BE2C (cell line): ENCODE measurements around the gene TRIM50.
"Not testable (repeated sequence)": the region's sequence is repeated elsewhere in the genome, so short reads cannot be mapped to it uniquely, and the experiment has no call there.

Experiments used
- DNase-seq: peaks from one replicate; pipeline ENCODE4 v3.0.0-alpha.2; 2020
- H3K27me3 ChIP-seq: fragments of 250-450 bp; sonication (Bioruptor Pico); 2 replicates; pipeline ENCODE4 v1.5.1; 2020; ENCODE audit warnings: mild to moderate bottlenecking
- H3K36me3 ChIP-seq: fragments of 250-450 bp; sonication (Bioruptor Pico); 2 replicates; pipeline ENCODE4 v1.5.1; 2020; ENCODE audit warnings: mild to moderate bottlenecking
- H3K4me1 ChIP-seq: fragments of 250-450 bp; sonication (Bioruptor Pico); 2 replicates; pipeline ENCODE4 v1.5.1; 2020
- H3K4me3 ChIP-seq: 2 replicates; pipeline ENCODE4 v1.5.1; 2011; ENCODE audit warnings: low read depth, low read length
- H3K9me3 ChIP-seq: fragments of 250-450 bp; sonication (Bioruptor Pico); 2 replicates; pipeline ENCODE4 v1.5.1; 2020
- CTCF ChIP-seq: IDR thresholded peaks from 2 replicates; pipeline ENCODE4 v1.5.1; 2012; ENCODE audit warnings: mild to moderate bottlenecking, low read depth, low read length

TRIM50 gene

GRCh38 chr7:73316521-73316920 lies 11.4 kb downstream of the TRIM50 start:
- H3K27me3 ChIP-seq = no peaks in the 10 kb centered on the region
- H3K36me3 ChIP-seq = no peaks in the 10 kb centered on the region
- H3K4me1 ChIP-seq = no peaks in the 10 kb centered on the region
- H3K4me3 ChIP-seq = no peak overlapping the region
- H3K9me3 ChIP-seq = no peaks in the 10 kb centered on the region
- no peak for DNase-seq
- no peak for TF ChIP-seq CTCF

- Histone ChIP-seq H3K27me3 (no peaks in the 10 kb centered on the region), H3K9me3 (no peaks in the 10 kb centered on the region), H3K36me3 (no peaks in the 10 kb centered on the region), H3K4me3 (no peak overlapping the region), H3K4me1 (no peaks in the 10 kb centered on the region)
- DNase-seq = no peak
- TF ChIP-seq CTCF = no peak
These were observed 13.6 kb downstream of the TRIM50 start for GRCh38 chr7:73314271-73314670.

GRCh38 chr7:73313521-73313906 lies 14.4 kb downstream of the TRIM50 start:
- no peak for DNase-seq

GRCh38 chr7:73312831-73313520 lies 14.9 kb downstream of the TRIM50 start:
- H3K4me3 ChIP-seq = no peak overlapping the region
- H3K36me3 ChIP-seq = no peaks in the 10 kb centered on the region
- DNase-seq = no peak
- H3K27me3 ChIP-seq = no peaks in the 10 kb centered on the region
- no peaks in the 10 kb centered on the region for H3K9me3 ChIP-seq
- no peaks in the 10 kb centered on the region for H3K4me1 ChIP-seq
- TF ChIP-seq CTCF = no peak

More at GRCh38 chr7:73313521-73313906, 14.4 kb downstream of the TRIM50 start:
- Histone ChIP-seq H3K9me3 (no peaks in the 10 kb centered on the region), H3K4me1 (no peaks in the 10 kb centered on the region), H3K27me3 (no peaks in the 10 kb centered on the region), H3K36me3 (no peaks in the 10 kb centered on the region), H3K4me3 (no peak overlapping the region)
- TF ChIP-seq CTCF = no peak

GRCh38 chr7:73311421-73311820 lies 16.5 kb downstream of the TRIM50 start:
- not testable (repeated sequence) for H3K4me1 ChIP-seq, H3K4me3 ChIP-seq, H3K9me3 ChIP-seq, H3K27me3 ChIP-seq, DNase-seq, H3K36me3 ChIP-seq

- DNase-seq = peak; percentile 74
- no peaks in the 10 kb centered on the region for H3K9me3 ChIP-seq
- H3K4me1 ChIP-seq = no peaks in the 10 kb centered on the region
- H3K27me3 ChIP-seq = no peaks in the 10 kb centered on the region
- peaks cover 3% of the 10 kb centered on the region; the same call in 1 of the 2 replicates for H3K36me3 ChIP-seq
- peak within 1 kb of the TSS; percentile 68 for H3K4me3 ChIP-seq
- no peak for TF ChIP-seq CTCF
These were observed 19.1 kb downstream of the TRIM50 start, which contains the start of gene NSUN5 for GRCh38 chr7:73308665-73309214. Gene NSUN5 (minus strand): TSS chr7:73308826. CDS start chr7:73308790, 36 bp downstream.
